Tibial nerve (tissue), 3 donors: Measurements from ENCODE around the gene JMJD6.

Source experiments
- POLR2A ChIP-seq, 2 donors: fragments of 450-650 bp; IDR thresholded peaks; one replicate each; pipeline ENCODE4 v1.6.1; 2017; ENCODE audit warnings: antibody characterized with exemption in 2 of 2, mild to moderate bottlenecking in 2 of 2, moderate library complexity in 2 of 2
- TF ChIP-seq, protein P1 (sequence below), 5 experiments: fragments of 200-600 bp in 3 of 5; fragments of 450-650 bp in 2 of 5; sonication (generic) in 3 of 5; IDR thresholded peaks; one replicate each; pipeline ENCODE4 v1.5.1; 2016 to 2019; ENCODE audit warnings: antibody characterized with exemption in 5 of 5, mild to moderate bottlenecking in 3 of 5, moderate library complexity in 2 of 5

DNA sequence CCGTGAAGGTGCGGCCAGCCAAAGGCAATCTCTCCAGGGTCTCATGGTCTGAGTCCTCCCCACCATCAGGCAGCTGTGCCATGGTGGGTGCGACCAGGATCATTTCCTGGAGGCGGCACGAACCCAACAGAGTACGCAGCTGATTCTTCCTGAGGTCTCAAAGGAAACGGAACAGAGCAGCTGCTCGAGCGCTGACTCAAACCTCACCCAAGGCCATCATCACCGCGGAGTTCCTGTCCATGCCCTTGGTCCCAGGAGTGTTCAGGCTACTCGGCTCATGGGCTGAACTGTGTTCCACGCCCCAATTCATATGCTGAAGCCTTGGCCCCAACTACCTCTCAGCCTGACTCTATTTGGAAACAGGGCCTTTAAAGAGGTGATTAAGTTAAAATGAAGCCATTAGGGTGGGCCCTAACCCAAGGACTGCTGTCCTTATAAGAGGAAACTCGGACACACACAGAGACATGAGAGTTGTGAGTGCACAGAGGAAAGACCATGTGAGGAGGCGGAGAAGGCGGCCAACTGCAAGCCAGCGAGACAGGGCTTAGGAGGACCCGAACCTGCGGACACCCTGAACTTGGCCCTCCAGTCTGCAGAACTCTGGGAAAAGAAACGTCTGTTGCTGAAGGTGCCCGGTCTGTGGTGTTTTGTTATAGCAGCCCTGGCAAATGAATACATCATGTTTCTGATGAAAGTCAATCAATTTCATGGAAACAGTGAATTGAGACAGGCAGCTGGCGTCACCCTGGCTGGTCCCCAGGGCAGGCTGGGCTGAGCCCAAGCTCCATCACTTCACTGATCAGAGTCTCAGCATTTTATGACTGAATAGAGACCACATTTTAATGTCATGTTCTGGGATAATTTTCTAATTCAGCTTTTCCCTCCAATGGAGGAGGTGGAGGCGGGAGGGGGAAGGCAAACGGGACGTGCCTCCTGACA lies 29.4 kb downstream of the JMJD6 start:
- TF ChIP-seq POLR2A (IDR thresholded peaks at IDR 0.05) = no peak
- TF ChIP-seq, protein P1, sequence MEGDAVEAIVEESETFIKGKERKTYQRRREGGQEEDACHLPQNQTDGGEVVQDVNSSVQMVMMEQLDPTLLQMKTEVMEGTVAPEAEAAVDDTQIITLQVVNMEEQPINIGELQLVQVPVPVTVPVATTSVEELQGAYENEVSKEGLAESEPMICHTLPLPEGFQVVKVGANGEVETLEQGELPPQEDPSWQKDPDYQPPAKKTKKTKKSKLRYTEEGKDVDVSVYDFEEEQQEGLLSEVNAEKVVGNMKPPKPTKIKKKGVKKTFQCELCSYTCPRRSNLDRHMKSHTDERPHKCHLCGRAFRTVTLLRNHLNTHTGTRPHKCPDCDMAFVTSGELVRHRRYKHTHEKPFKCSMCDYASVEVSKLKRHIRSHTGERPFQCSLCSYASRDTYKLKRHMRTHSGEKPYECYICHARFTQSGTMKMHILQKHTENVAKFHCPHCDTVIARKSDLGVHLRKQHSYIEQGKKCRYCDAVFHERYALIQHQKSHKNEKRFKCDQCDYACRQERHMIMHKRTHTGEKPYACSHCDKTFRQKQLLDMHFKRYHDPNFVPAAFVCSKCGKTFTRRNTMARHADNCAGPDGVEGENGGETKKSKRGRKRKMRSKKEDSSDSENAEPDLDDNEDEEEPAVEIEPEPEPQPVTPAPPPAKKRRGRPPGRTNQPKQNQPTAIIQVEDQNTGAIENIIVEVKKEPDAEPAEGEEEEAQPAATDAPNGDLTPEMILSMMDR (IDR thresholded peaks at IDR 0.05) = no peak
